GM19372 (cell line): ENCODE measurements around the gene PRKN.

Experiments
- ATAC-seq: cut with Tn5 transposase; IDR thresholded peaks from one replicate; pipeline ENCODE4 v1.9.1; 2021; ENCODE audit warnings: mild to moderate bottlenecking, low read depth, moderate library complexity; ENCODE audit not compliant: unreplicated experiment

Gene PRKN

DNA sequence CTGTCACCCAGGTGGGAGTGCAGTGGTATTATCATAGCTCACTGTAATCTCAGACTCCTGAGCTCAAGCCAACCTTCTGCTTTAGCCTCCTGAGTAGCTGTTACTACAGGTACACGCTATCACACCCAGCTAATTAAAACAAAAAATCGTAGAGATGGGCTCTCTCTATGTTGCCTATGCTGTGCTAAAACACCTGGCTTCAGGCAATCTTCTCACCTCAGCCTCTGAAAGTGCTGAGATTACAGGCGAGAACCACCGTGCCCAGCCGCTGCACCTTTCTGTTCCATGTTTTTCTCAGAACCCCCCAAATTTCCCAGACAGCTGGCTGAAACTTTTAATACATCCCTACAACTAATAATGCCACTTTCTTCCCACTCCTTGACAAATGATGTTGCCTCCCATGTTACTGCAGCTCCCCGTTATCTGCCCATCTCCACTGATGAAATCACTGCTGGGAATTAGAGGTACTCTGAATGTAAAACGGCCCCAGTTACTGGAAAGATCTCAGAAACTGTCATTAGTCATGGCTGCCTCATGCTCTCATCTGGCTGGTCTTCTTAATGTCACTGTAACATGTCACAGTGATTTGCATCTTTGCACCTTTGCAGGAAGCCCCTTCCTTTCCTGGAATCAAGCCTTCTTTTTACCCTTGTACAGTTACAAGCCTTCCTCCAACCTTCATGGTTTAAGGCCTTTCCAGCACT lies 697.5 kb downstream of the PRKN start:
- no peak for ATAC-seq

DNA sequence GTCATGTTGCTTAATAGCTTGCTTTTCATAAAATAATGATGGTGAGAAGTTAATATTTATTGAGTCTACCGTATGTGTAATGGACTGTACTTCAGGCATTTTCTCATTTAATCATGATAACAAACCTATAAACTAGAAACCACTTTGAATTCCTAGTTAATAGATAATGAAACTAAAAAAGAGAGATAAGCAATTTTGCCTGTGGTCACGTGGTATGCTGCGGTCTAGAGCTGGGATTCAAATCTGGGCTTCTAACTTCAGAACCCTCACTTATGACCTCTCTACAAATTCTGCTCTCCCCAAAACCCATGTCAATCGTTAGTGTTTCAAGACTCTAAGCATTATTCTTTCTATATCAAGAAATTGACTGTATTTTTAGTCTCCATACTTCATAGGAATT lies 700.7 kb downstream of the PRKN start:
- ATAC-seq: no peak

DNA sequence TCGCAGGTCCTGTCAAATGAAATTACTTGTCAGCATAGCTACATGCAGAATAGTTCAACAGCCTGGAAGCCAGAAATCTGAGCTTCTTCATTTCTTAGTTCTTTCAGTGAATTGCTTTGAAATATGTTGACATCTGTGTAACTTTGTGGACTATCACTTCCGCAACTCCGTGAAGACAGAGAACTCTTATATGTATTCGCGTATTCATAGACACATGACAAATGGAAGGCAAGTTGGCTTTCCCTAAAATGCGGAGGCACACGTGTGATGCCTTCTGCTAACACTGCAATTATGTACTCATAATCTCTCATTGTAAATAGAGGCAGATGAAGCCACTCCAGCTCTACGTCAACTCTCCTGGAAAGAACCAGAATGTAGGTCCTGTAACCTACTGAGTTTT lies 701.5 kb downstream of the PRKN start:
- ATAC-seq: no peak

DNA sequence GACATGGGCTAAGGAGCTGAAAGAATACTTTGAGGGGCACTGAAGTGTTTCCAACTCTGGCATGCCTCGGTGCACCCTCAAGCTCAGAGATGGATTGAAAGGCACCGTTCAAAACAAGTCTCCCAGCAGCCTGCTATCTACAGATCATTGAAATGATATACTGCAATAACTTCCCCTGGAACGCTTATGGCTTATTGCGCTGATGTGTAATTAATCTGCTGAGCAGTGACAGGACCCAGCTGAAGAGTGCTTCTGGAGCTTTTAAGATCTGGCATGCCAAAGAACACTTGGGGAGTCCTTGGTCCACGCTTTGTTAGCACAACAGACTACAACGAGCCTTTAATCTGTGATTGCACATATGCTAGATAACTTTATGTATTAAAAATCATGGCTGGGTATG lies 708.2 kb downstream of the PRKN start:
- ATAC-seq: no peak

DNA sequence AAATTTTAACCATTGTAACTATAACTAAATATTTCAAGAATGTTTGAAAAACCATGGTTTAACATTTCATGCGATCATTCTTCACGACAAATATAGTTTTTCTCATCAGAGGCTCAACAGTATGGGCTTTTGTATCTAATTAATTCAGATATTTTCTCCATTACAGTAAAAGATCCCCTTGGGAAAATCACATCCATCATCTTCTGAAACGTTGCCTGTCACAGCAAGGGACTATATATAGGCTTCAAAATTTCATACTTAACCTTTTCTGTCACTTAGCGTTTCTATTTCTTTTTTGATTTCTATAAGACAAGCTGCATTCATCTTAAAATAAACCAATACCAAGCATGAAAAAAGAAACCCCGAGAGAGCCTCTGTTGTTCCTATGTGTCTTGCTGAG lies 710.0 kb downstream of the PRKN start:
- ATAC-seq: no peak

DNA sequence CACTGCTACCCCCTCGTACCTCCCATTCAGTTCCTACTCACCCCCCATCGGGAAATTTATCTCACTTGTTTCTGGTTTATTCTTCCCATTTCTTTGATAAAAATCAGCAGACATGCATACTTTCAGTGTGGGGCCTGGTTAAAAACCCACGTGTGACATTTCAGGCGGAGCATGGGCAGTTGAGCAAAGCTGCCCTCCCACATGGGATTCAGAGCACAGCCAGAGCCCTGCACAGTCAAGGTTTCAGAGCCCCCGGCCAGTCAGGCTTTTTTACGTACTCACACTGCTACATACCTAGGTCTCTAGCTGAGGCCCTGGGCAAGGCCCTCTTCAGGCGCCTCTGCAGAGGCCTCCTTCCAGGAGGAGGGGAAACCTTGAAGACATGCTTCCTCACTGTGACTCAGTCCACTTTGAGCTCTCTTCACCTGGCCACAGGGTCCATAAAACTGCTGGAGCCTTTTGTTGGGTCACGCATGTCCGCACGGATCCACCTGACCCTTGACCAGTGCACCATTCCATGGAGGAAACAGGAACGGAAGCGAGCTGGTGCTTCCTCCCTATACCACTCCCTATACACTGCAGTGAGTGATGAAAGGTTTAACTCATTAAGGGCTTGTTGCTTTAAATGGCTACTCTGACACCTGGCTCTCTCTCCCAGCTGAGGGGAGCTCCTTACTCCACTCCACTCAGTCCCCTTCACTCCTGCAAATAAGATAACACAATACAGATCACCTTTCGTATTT lies 713.3 kb downstream of the PRKN start:
- no peak for ATAC-seq

DNA sequence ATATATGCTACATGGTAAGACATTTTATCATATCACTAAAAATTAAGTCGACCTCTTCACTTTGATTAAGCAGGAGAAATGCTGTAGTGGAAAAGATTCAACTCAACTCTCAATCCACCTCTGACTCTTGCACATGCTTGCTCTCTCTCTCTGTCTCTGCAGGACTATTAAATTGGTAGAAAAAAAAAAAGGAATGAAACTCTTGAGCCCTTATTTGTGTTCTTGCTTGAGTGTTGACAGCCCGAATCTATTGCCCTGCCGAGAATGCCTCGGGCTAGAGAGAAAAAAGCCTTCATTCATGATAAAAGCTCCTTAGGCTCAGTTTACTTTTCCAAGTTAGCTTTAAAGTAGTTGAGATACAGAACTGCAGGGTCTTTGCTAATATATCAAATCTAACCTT lies 722.2 kb downstream of the PRKN start:
- ATAC-seq: no peak

DNA sequence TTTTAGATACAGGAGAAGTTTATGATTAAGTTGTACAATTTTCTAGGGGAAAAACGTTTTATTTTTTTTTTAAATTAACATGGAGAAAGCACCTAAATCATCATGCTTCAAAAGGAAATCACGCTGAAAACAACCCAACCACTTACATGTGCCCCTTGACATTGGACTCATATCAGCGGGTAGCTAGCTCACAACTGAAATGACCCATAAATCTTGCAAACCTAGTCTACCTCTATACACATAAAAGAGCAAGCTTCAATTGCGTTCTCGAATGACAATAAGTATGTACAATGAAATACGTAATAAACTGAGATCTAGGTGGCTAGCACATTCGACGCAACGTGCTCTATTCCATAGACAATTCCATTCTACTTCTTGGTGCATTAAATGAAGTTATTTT lies 730.8 kb downstream of the PRKN start:
- ATAC-seq: no peak

DNA sequence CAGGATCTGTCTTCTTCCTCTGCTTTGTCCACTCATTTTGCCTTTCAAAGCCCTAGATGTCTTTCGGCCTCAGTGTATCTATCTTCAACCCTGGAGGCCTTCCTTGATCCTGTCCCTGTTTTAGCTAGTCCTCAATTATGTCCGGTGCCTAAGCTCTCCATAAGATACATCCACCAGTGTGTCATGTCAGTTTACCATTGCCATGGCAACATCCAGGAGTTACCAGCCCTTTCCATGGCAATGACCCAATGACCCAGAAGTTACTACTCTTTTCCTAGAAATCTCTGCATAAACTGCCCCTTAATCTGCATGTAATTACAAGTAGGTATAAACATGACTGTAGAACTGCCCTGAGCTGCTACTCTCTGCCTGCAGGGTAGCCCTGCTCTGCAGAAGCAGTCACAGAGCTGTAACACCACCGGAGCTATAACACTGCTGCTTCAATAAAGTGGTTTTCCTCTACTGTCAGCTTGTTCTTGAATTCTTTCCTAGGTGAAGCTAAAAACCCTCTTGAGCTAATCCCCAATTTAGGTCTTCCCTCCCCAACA lies 741.6 kb downstream of the PRKN start:
- ATAC-seq: no peak

DNA sequence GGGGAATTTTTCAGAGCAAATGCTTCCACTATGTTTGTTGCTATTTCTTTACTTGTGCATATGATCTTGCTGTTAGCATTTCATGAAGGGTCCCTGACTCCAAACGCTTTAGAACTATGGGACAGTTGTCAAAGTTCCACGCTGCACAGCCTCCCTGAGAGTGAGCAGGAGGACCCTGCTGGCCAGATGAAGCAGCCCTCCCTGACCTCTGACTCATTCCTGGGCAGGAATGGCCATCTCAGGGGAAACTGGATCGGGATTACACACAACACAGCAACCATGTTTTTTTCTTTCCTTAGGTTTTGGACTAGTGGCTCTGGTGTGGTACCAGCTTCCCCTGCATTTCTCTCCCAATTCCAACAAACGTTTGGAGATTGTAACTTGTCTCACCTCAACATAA lies 742.9 kb downstream of the PRKN start:
- no peak for ATAC-seq

DNA sequence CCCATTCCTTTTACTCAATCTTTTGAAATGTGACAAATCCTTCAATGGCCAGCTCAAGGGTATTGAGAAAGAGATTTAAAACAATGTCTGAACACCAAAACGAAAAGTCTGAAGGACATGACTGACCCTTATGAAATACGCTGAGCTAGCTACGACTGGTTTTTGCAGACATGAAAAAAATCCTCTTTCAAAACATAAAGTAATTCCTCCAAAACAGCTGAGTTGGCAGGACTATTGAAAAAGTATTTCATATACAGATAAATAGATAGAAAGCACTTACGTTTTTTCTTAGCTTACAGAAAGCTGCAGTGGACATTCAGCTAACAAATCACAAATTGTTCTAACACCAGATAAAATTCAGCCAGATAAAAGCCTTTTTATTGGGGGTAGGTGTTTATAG lies 751.0 kb downstream of the PRKN start:
- ATAC-seq: no peak

DNA sequence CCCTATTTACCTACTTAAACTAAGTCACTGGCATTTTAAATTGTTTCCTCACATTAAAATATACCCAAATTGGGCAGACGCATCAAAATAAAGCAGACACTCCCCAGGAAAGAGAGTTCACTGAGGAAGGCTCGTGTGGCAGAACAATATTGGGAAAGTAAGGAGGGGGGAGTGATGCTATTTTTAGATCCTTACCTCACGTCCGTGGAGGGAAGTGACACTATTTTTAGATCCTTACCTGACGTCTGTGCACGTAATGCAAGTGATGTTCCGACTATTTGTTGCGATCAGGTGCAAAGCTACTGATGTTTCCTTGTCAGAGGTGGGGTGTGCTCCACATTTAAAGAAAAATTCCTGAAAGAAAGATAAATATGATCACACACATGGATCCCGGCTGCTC lies 754.5 kb downstream of the PRKN start:
- ATAC-seq: no peak

DNA sequence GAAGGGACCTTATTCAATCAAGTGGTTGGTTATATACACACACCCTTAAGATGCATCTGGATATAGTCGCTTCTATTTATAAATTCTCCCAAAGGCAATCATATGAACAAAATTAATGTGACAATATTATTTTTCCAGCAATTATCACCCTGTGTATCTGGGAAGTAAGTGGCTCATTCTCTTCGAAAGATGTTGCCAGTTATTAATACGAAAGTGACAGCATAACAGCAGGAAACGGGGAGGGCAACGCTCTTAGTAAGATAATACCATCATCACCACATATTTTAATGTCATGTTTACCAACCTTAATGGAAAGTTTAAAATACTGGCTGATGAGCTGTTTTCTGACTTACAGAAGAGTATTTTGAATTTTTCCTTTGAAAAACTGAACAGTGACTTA lies 756.5 kb downstream of the PRKN start:
- no peak for ATAC-seq

DNA sequence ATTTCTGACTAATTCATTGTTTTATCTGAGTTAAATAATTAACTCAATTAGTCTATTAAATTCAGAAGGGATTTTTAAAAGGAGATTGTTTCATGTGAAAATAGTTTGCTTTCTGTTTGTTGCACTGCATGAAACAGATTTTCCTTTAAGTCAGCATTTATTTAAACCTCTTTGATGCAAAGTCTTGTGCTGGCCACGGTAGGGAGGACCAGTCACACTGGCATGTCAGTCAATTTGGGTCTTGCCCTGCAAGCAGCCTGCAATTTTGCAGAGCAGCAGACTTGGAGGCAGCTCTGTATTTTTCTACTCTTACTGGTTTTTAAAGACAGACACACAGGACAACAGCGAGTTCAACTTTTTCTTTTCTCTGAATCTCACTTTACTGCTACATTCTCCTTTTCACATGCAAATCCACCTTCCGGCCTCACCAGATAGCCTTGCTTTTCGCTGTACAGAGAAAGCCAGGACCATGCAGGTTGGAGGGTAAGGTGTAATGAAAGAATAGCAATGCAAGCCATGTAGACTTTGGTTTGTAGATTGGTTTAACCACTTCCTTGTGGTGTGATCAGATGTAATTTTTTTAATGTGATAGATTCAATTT lies 763.8 kb downstream of the PRKN start:
- ATAC-seq: no peak

DNA sequence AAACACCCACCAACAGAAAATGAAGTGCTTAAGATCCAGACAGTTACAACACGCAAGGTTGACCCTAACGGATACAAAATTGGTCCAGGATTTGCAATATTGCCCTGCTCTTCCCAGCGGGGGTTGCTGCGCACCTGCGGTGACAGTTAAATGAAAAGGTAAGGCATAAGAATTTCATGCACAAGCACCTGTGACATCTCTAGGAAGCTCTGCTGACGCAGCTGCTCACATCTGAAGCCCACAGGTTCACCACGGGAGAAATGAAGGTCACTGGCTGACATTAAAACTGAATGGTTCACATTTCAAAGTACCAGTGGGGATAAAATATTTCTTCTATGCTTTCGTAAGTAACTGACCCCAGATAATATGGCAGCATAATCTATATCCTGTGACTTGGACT lies 764.4 kb downstream of the PRKN start:
- no peak for ATAC-seq

DNA sequence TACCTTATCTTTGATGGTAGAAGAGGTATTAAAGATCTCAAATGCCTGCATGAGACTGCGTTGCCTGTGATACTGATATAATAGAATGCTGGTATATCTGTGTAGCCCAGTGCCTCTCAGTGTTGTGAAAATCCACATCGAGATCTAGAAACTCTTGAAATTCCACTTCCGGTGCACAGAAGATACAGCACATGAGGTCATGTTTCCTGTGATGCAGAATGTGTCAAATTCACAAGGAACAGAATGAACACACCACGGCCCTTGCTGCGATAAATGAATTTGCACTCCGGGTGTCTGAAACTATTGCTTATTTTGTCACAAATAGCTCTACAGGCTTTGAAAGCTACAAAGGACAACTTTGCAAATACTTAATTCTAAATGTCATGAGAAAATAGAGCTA lies 765.8 kb downstream of the PRKN start:
- ATAC-seq: no peak

DNA sequence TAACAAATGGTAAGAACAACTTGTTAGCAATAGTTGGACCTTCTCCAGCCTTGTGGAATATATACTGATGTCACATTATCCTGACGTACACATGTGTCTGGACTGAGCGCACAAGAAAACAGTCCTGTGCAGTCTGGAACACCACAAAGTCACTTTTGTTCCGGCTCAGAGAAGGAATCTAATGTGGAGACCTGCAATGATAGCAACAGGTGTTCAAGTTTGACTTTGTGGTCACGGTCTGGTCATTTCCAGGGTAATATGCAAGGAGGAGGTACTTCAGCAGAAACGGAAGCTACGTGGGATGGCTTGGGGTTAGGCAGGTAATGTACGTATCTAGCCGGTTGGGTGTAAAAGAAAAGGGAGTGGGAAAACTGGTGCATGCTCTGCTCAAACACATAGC lies 766.5 kb downstream of the PRKN start:
- ATAC-seq: no peak

DNA sequence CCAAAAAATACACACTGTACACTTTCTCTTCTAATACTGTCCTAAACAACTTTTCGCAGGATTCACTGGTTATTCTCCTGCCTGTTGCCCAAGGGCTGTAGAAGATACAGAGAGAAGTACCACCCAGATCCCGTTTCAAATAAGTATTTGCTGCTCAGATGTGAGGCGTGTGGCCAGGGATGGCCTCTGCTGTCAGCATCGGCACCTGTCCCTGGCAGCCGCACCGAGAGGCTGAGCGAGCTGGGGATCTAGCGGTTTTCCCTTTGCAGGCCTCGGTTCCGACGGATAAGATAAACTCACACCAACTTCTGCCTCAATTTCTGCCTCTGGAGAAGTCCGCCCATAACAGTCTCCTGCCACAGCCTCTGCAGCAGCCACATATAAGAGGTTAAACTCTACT lies 768.5 kb downstream of the PRKN start:
- no peak for ATAC-seq

DNA sequence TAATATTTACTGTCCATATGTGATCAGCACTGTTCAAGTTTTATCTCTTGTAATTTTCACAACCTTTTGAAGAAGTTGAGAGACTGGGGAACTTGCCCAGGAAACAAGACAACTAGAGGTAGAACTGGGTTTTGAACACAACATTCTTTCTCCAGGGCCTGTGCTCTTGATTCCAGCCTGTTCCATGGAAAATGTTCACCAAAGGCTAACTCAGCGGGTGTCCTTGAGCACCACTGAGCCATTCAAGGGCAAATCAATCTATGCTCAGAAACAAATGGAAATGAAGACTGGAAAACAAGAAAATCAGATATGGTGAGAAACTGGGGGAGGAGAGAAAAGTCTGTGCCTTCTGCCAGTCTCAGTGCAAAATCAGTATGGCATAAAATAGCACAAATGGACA lies 771.5 kb downstream of the PRKN start:
- no peak for ATAC-seq

DNA sequence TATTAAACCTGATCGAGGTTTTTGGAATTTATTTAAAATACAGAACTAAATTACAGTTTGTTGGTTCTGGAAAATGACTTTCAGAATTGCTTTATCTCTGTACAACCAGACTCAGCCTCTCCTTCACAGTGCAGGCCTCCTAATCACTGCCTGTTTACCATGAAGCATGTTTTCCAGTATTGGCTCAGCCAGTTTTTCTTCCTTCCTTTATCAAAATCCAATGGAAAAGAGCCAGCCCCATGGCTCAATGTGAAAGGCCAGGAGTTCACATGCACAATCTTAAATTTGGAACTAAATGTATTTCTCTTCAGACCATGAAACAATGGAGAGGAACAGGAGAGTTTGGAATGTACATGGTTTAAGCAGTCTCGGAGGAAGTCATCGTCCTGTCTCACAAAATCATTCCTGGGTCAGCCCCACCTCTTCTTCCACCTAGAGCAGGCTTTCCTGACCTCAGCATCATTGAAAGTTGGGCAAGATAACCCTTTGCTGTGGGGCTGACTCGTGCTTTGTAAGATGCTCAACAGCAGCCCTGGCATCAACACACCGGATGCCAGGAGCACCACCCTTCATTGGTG lies 772.8 kb downstream of the PRKN start:
- ATAC-seq: no peak

DNA sequence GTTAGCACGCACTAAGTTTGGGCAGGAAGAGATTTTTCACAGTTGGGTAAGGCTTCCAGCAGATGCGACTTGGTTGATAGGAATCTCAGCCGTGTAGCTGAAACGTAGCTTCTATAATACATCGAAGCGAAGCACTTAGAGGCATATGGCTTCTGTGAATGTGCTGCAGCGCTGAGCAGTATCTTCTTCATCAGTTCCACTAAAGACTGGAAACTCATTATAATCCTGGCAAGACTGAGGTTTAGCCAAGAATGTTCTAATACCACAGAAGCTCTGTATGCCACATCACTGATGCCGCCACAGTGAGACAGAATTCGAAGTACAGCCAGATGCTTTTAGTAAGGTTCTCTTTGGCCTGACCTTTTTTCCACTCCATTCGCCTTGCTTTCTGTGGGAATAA lies 773.5 kb downstream of the PRKN start:
- no peak for ATAC-seq
